HepG2 (cell line): Measurements from ENCODE around the gene SIDT1.
A peak's percentile ranks its signal among the peaks of the same experiment; 100 is the strongest.

Source experiments
- CTCF ChIP-seq: sonication (generic); formaldehyde crosslinking; IDR thresholded peaks from 2 replicates; pipeline ENCODE4 v1.5.0; 2020; ENCODE audit warnings: mild to moderate bottlenecking, missing genetic modification reagents, moderate library complexity
- MYC ChIP-seq: sonication (generic); formaldehyde crosslinking; IDR thresholded peaks from 2 replicates; pipeline ENCODE4 v1.9.0; 2021; ENCODE audit warnings: missing genetic modification reagents, borderline replicate concordance
- NR2F1 ChIP-seq, 2 experiments: fragments of 450-650 bp in 1 of 2; formaldehyde crosslinking in 1 of 2; IDR thresholded peaks; 2 replicates each; pipeline versions ENCODE4 v1.5.0 to v1.6.1; 2016 to 2020; ENCODE audit warnings: mild to moderate bottlenecking in 1 of 2, missing compliant biosample characterization in 1 of 2, missing genetic modification reagents in 1 of 2, moderate library complexity in 1 of 2

DNA sequence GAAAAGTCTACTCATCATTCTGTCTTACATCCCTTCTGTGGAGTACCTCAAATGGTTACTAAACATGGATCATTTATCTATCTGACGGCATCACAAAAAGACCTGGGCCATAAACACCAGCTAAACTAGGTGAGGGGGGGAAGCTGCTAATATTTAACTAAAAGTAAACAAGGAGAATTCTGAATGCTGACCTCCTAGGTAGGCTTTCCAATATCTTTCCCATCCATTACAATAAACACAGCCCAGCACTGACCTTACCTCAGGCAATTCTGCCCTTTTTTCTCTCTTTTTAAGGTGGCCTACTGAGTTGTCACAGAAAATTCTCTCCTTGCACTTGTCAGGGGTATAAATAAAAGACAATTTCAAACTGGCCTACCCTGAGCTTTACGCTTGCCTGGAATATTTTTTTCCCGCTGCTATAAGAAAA, 131.0 kb downstream of the SIDT1 start:
- TF ChIP-seq CTCF (CRISPR knock-in tag) (no peak), NR2F1 (CRISPR knock-in tag; IDR thresholded peaks at IDR 0.05) (0 out of 4 replicates have a peak, but pooled peaks of 1 of the 2 experiments have one; percentile 40), MYC (CRISPR knock-in tag) (no peak)
